WTC11 (cell line): Measurements from ENCODE around the gene ABCA3. TPM values are rescaled to one million over a fixed set of nuclear protein-coding genes. Genes with fewer than 3 reads are reported as not detected.
A peak's percentile ranks its signal among the peaks of the same experiment; 100 is the strongest.

Experiments used
- ATAC-seq: fragments of 200-7000 bp; cut with Tn5 transposase; 2 replicates; pipeline ENCODE4 v1.10.0; 2021; ENCODE audit warnings: mild to moderate bottlenecking, moderate library complexity
- CTCF ChIA-PET: fragments of 300-600 bp; sonication (Branson Sonifier 250); formaldehyde crosslinking; loops from one replicate; lab custom pipeline; 2021; ENCODE audit warnings: antibody characterized with exemption; lab: Charles Lee
- POLR2A ChIA-PET: fragments of 350-600 bp; sonication (Branson Sonifier 250); formaldehyde crosslinking; loops from one replicate; lab custom pipeline; 2021; ENCODE audit warnings: antibody characterized with exemption; lab: Charles Lee
- DNase-seq: peaks from one replicate; pipeline ENCODE4 v3.0.0; 2021; ENCODE audit warnings: low spot score
- H3K27ac Mint-ChIP-seq: 2 replicates; pipeline ENCODE4 v1.8.0; 2021; ENCODE audit warnings: mixed read lengths
- H3K27me3 Mint-ChIP-seq: 2 replicates; pipeline ENCODE4 v1.8.0; 2021; ENCODE audit warnings: low read depth, mild to moderate bottlenecking, moderate library complexity, mixed read lengths
- H3K36me3 Mint-ChIP-seq: 2 replicates; pipeline ENCODE4 v1.8.0; 2021; ENCODE audit warnings: mixed read lengths
- H3K4me1 Mint-ChIP-seq: 2 replicates; pipeline ENCODE4 v1.8.0; 2022; ENCODE audit warnings: mixed read lengths
- H3K4me3 Mint-ChIP-seq: 2 replicates; pipeline ENCODE4 v1.8.0; 2021; ENCODE audit warnings: mild to moderate bottlenecking, moderate library complexity, mixed read lengths
- H3K9me3 Mint-ChIP-seq: 2 replicates; pipeline ENCODE4 v1.8.0; 2021; ENCODE audit warnings: mixed read lengths
- AFF4 ChIP-seq: sonication (generic); formaldehyde crosslinking; IDR thresholded peaks from 2 replicates; pipeline ENCODE4 v1.8.1; 2023; ENCODE audit warnings: mild to moderate bottlenecking, missing genetic modification reagents, borderline replicate concordance
- CBFB ChIP-seq: sonication (generic); formaldehyde crosslinking; IDR thresholded peaks from 2 replicates; pipeline ENCODE4 v1.8.1; 2022; ENCODE audit warnings: mild to moderate bottlenecking, low read depth, missing genetic modification reagents
- E2F1 ChIP-seq: sonication (generic); formaldehyde crosslinking; IDR thresholded peaks from 2 replicates; pipeline ENCODE4 v1.8.0; 2022; ENCODE audit warnings: mild to moderate bottlenecking, missing genetic modification reagents
- FOXK1 ChIP-seq: sonication (generic); formaldehyde crosslinking; IDR thresholded peaks from 2 replicates; pipeline ENCODE4 v1.8.0; 2022; ENCODE audit warnings: mild to moderate bottlenecking, moderate library complexity, missing genetic modification reagents
- FOXP1 ChIP-seq: sonication (generic); formaldehyde crosslinking; IDR thresholded peaks from 2 replicates; pipeline ENCODE4 v1.8.0; 2022; ENCODE audit warnings: missing genetic modification reagents, mild to moderate bottlenecking, moderate library complexity, borderline replicate concordance
- MLX ChIP-seq: sonication (generic); formaldehyde crosslinking; IDR thresholded peaks from 2 replicates; pipeline ENCODE4 v1.8.1; 2023; ENCODE audit warnings: mild to moderate bottlenecking, missing genetic modification reagents, moderate library complexity
- RELA ChIP-seq: sonication (generic); formaldehyde crosslinking; IDR thresholded peaks from 2 replicates; pipeline ENCODE4 v1.8.1; 2022; ENCODE audit warnings: missing genetic modification reagents, mild to moderate bottlenecking, borderline replicate concordance
- RORB ChIP-seq: fragments of 250-450 bp; sonication (Bioruptor Pico); IDR thresholded peaks from 2 replicates; pipeline ENCODE4 v1.9.0; 2021; ENCODE audit warnings: mild to moderate bottlenecking
- ZBTB21 ChIP-seq: sonication (generic); formaldehyde crosslinking; IDR thresholded peaks from 2 replicates; pipeline ENCODE4 v1.8.1; 2023; ENCODE audit warnings: mild to moderate bottlenecking, missing genetic modification reagents, borderline replicate concordance
- ZNF121 ChIP-seq: sonication (generic); formaldehyde crosslinking; IDR thresholded peaks from 2 replicates; pipeline ENCODE4 v1.8.0; 2023; ENCODE audit warnings: missing genetic modification reagents
- ZNF219 ChIP-seq: sonication (generic); formaldehyde crosslinking; IDR thresholded peaks from 2 replicates; pipeline ENCODE4 v1.8.0; 2023; ENCODE audit warnings: missing genetic modification reagents, mild to moderate bottlenecking, borderline replicate concordance
- ZNF425 ChIP-seq: fragments of 250-450 bp; sonication (Bioruptor Pico); conservative IDR thresholded peaks from 2 replicates; pipeline ENCODE4 v1.9.0; 2021; ENCODE audit warnings: mild to moderate bottlenecking
- total RNA-seq: library from RNA; stranded (reverse); gene quantifications from 3 replicates; pipeline ENCODE4 v1.2.3, GENCODE V29; 2021
- TF ChIP-seq, protein P1 (sequence below): sonication (generic); formaldehyde crosslinking; IDR thresholded peaks from 2 replicates; pipeline ENCODE4 v1.8.0; 2023; ENCODE audit warnings: missing genetic modification reagents
- TF ChIP-seq, protein P2 (sequence below): sonication (generic); formaldehyde crosslinking; IDR thresholded peaks from 2 replicates; pipeline ENCODE4 v1.8.1; 2023; ENCODE audit warnings: mild to moderate bottlenecking, missing genetic modification reagents, moderate library complexity
- TF ChIP-seq, protein P3 (sequence below): fragments of 250-450 bp; sonication (Bioruptor Pico); IDR thresholded peaks from 2 replicates; pipeline ENCODE4 v1.9.0; 2021; ENCODE audit warnings: mild to moderate bottlenecking
- TF ChIP-seq, protein P4 (sequence below): fragments of 250-450 bp; sonication (Bioruptor Pico); IDR thresholded peaks from 2 replicates; pipeline ENCODE4 v1.9.0; 2021; ENCODE audit warnings: mild to moderate bottlenecking

Gene ABCA3
- total RNA-seq, 1 experiment from 2014 or later = 12.1 TPM

DNA sequence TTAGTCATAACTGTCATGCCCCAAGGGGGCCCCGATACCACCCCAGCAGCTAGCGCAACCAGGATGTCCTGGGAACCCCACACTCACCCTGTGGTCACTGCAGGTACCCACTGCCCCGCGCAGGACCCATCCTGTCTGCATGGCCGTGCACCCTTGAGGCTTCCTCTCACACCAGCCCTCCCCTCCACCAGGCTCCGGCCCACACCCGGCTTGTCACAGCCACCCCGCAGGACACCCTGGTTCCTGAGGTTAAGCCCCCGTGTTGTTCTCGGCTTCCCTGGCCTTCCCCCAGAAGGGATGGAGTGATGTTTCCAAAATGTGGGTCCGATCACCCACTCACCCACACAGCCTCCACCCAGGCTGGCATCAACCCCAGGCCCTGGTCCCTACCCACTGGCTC is 96.7 kb downstream of the ABCA3 start:
- Mint-ChIP-seq H3K9me3 (no peaks in the 10 kb centered on the region), H3K4me1 (no peaks in the 10 kb centered on the region), H3K4me3 (no peak overlapping the region), H3K27ac (no peak overlapping the region), H3K36me3 (peaks cover 33% of the 10 kb centered on the region), H3K27me3 (no peaks in the 10 kb centered on the region; the same call in 1 of the 2 replicates)
- ChIA-PET CTCF (interaction anchor here (1.5 to 3.6 kb wide), 2 partner anchors 8 to 258 kb away, joined by 6 to 15 read pairs; partner anchors contain the start of gene ECI1), POLR2A (no interaction called here)
- no peak for ATAC-seq
- TF ChIP-seq RORB (CRISPR knock-in tag) (no peak), AFF4 (CRISPR knock-in tag) (no peak), FOXP1 (CRISPR knock-in tag) (no peak), MLX (CRISPR knock-in tag) (no peak), FOXK1 (no peak)
- TF ChIP-seq, protein P1, sequence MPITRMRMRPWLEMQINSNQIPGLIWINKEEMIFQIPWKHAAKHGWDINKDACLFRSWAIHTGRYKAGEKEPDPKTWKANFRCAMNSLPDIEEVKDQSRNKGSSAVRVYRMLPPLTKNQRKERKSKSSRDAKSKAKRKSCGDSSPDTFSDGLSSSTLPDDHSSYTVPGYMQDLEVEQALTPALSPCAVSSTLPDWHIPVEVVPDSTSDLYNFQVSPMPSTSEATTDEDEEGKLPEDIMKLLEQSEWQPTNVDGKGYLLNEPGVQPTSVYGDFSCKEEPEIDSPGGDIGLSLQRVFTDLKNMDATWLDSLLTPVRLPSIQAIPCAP (CRISPR knock-in tag) = no peak
- TF ChIP-seq, protein P2, sequence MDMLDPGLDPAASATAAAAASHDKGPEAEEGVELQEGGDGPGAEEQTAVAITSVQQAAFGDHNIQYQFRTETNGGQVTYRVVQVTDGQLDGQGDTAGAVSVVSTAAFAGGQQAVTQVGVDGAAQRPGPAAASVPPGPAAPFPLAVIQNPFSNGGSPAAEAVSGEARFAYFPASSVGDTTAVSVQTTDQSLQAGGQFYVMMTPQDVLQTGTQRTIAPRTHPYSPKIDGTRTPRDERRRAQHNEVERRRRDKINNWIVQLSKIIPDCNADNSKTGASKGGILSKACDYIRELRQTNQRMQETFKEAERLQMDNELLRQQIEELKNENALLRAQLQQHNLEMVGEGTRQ = no peak
- DNase-seq = no peak

DNA sequence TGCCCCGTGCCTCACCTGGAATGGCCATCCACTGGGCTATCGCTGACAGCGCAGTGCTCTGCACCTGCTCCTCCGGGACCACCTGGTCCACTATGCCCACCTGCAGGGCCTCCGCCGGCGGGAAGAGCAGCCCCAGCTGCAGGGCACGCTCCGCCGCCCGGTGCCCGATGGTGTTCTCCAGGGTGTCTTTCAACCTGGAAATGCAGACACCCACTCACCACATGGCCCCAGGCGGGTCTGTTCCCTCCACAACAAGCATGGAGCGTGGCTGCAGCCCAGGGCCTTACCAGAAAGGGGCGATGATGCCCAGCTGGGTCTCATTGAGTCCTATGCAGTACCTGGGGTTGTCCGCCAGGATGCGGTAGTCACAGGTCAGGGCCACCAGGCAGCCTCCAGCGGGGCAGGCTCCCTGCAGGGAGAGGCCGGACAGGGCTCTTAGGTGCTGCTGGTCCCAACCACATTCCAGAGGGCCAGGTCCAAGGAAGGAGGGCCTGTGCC is 97.4 kb downstream of the ABCA3 start:
- DNase-seq = peak; percentile 56
- CTCF ChIA-PET = interaction anchor here (0.6 to 3.6 kb wide), 3 partner anchors 9 to 185 kb away, joined by 3 to 15 read pairs (median 4); partner anchors contain the start of gene ECI1
- no peaks in the 10 kb centered on the region for H3K4me1 Mint-ChIP-seq
- peaks cover 33% of the 10 kb centered on the region for H3K36me3 Mint-ChIP-seq
- TF ChIP-seq ZNF219 (CRISPR knock-in tag) = no peak
- TF ChIP-seq, protein P3, sequence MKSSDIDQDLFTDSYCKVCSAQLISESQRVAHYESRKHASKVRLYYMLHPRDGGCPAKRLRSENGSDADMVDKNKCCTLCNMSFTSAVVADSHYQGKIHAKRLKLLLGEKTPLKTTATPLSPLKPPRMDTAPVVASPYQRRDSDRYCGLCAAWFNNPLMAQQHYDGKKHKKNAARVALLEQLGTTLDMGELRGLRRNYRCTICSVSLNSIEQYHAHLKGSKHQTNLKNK (CRISPR knock-in tag) = no peak
- TF ChIP-seq ZNF121 (CRISPR knock-in tag) = no peak
- no peak for TF ChIP-seq E2F1 (CRISPR knock-in tag)
- no peak for TF ChIP-seq RELA (CRISPR knock-in tag)
- no peaks in the 10 kb centered on the region for H3K9me3 Mint-ChIP-seq
- no peak overlapping the region for H3K4me3 Mint-ChIP-seq
- peak; percentile 24 for ATAC-seq
- POLR2A ChIA-PET = no interaction called here
- H3K27me3 Mint-ChIP-seq = no peaks in the 10 kb centered on the region; the same call in 1 of the 2 replicates
- H3K27ac Mint-ChIP-seq = no peak overlapping the region

DNA sequence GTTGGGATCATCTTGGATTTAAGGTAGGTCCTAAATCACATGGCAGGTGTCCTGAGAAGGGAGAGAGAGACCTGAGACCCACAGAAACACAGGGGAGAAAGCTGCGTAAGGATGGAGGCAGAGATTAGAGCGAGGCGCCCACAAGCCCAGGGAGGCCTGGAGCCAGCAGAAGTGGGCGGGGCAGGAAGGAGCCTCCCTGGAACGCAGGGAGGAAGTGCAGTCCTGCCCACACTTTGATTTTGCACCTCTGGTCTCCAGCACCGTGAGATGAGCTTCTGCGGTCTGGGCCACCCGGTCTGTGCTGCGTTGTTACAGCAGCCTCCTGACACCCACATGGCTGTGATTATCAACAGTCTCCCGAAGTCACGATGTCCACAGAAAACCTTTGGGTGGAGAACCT is 97.9 kb downstream of the ABCA3 start:
- ATAC-seq (no peak), DNase-seq (no peak)
- Mint-ChIP-seq H3K27me3 (peaks cover 2% of the 10 kb centered on the region), H3K36me3 (peaks cover 33% of the 10 kb centered on the region), H3K4me1 (no peaks in the 10 kb centered on the region), H3K27ac (no peak overlapping the region), H3K9me3 (no peaks in the 10 kb centered on the region), H3K4me3 (no peak overlapping the region)
- CTCF ChIA-PET = interaction anchor here (0.6 to 3.6 kb wide), 3 partner anchors 9 to 186 kb away, joined by 3 to 15 read pairs (median 4); partner anchors contain the start of gene ECI1
- POLR2A ChIA-PET = no interaction called here
- TF ChIP-seq, protein P4, sequence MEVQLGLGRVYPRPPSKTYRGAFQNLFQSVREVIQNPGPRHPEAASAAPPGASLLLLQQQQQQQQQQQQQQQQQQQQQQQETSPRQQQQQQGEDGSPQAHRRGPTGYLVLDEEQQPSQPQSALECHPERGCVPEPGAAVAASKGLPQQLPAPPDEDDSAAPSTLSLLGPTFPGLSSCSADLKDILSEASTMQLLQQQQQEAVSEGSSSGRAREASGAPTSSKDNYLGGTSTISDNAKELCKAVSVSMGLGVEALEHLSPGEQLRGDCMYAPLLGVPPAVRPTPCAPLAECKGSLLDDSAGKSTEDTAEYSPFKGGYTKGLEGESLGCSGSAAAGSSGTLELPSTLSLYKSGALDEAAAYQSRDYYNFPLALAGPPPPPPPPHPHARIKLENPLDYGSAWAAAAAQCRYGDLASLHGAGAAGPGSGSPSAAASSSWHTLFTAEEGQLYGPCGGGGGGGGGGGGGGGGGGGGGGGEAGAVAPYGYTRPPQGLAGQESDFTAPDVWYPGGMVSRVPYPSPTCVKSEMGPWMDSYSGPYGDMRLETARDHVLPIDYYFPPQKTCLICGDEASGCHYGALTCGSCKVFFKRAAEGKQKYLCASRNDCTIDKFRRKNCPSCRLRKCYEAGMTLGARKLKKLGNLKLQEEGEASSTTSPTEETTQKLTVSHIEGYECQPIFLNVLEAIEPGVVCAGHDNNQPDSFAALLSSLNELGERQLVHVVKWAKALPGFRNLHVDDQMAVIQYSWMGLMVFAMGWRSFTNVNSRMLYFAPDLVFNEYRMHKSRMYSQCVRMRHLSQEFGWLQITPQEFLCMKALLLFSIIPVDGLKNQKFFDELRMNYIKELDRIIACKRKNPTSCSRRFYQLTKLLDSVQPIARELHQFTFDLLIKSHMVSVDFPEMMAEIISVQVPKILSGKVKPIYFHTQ (CRISPR knock-in tag) = no peak
- TF ChIP-seq ZBTB21 (no peak), RELA (CRISPR knock-in tag) (no peak), CBFB (no peak), RORB (CRISPR knock-in tag) (no peak), ZNF219 (CRISPR knock-in tag) (no peak), ZNF425 (CRISPR knock-in tag) (no peak)
- TF ChIP-seq, protein P2 = no peak
